ENCODE measurements around the gene CDV3.
"Not testable (repeated sequence)": the region's sequence is repeated elsewhere in the genome, so short reads cannot be mapped to it uniquely, and the experiment has no call there.

The CDV3 gene

GRCh38 chr3:133573629-133574194 lies at the start of gene CDV3:
CDV3 (plus strand) TSS chr3:133573686; CDS start chr3:133574045, 359 bp downstream.
- DNase-seq, result no peak

- not testable (repeated sequence) for DNase-seq
Measured at GRCh38 chr3:133523758-133524157, 49.7 kb upstream of the CDV3 start.

- no peak for DNase-seq
Measured at GRCh38 chr3:133525435-133525834, 48.1 kb upstream of the CDV3 start.

GRCh38 chr3:133527081-133527715 lies 46.3 kb upstream of the CDV3 start:
- DNase-seq, result no peak

GRCh38 chr3:133529809-133530208 lies 43.7 kb upstream of the CDV3 start:
- no peak for DNase-seq

- no peak for DNase-seq
Measured at GRCh38 chr3:133531981-133532380, 41.5 kb upstream of the CDV3 start.

GRCh38 chr3:133532951-133533350 lies 40.5 kb upstream of the CDV3 start:
- no peak for DNase-seq

GRCh38 chr3:133535971-133536881 lies 37.3 kb upstream of the CDV3 start:
- no peak for DNase-seq

GRCh38 chr3:133537131-133537530 lies 36.4 kb upstream of the CDV3 start:
- not testable (repeated sequence) for DNase-seq

GRCh38 chr3:133538154-133538553 lies 35.3 kb upstream of the CDV3 start:
- no peak for DNase-seq

- no peak for DNase-seq
Measured at GRCh38 chr3:133540896-133541674, 32.4 kb upstream of the CDV3 start.

- DNase-seq, result no peak
Measured at GRCh38 chr3:133542871-133543270, 30.6 kb upstream of the CDV3 start.

GRCh38 chr3:133544983-133545382 lies 28.5 kb upstream of the CDV3 start:
- DNase-seq, result not testable (repeated sequence)

GRCh38 chr3:133547432-133548041 lies 25.9 kb upstream of the CDV3 start:
- no peak for DNase-seq

GRCh38 chr3:133548090-133548489 lies 25.4 kb upstream of the CDV3 start:
- no peak for DNase-seq

- no peak for DNase-seq
Measured at GRCh38 chr3:133549565-133549964, 23.9 kb upstream of the CDV3 start.

- DNase-seq, result not testable (repeated sequence)
Measured at GRCh38 chr3:133551589-133551988, 21.9 kb upstream of the CDV3 start.

GRCh38 chr3:133561679-133562078 lies 11.8 kb upstream of the CDV3 start:
- DNase-seq, result no peak

GRCh38 chr3:133562376-133562775 lies 11.1 kb upstream of the CDV3 start:
- no peak for DNase-seq

- DNase-seq, result no peak
Measured at GRCh38 chr3:133563186-133563591, 10.3 kb upstream of the CDV3 start.

GRCh38 chr3:133563816-133564215 lies 9.7 kb upstream of the CDV3 start:
- no peak for DNase-seq

- no peak for DNase-seq
Measured at GRCh38 chr3:133568294-133569014, 5.0 kb upstream of the CDV3 start.

Data from stimulated activated CD4-positive, alpha-beta T cell treated with anti-CD3 and anti-CD28 coated beads, Interleukin-4, amount 100 ng/mL, for 1 hour (primary cell).